WTC11 (cell line): ENCODE measurements around the gene AATK.

ENCODE experiments used
- ATF2 ChIP-seq: sonication (generic); formaldehyde crosslinking; IDR thresholded peaks from 2 replicates; pipeline ENCODE4 v1.8.1; 2022; ENCODE audit warnings: low read depth, missing genetic modification reagents, borderline replicate concordance
- CREB1 ChIP-seq: sonication (generic); formaldehyde crosslinking; IDR thresholded peaks from 2 replicates; pipeline ENCODE4 v1.8.0; 2023; ENCODE audit warnings: mild to moderate bottlenecking, missing genetic modification reagents
- CTCF ChIP-seq: fragments of 200-600 bp; IDR thresholded peaks from 2 replicates; pipeline ENCODE4 v1.8.0; 2022; ENCODE audit warnings: antibody characterized with exemption
- FOXP1 ChIP-seq: sonication (generic); formaldehyde crosslinking; IDR thresholded peaks from 2 replicates; pipeline ENCODE4 v1.8.0; 2022; ENCODE audit warnings: missing genetic modification reagents, mild to moderate bottlenecking, moderate library complexity, borderline replicate concordance
- NFYB ChIP-seq: sonication (generic); formaldehyde crosslinking; conservative IDR thresholded peaks from 2 replicates; pipeline ENCODE4 v1.8.0; 2022; ENCODE audit warnings: low read depth, missing genetic modification reagents
- ZBTB43 ChIP-seq: sonication (generic); formaldehyde crosslinking; IDR thresholded peaks from 2 replicates; pipeline ENCODE4 v1.8.1; 2023; ENCODE audit warnings: mild to moderate bottlenecking, missing genetic modification reagents

- no peak for TF ChIP-seq CTCF
- no peak for TF ChIP-seq ZBTB43 (CRISPR knock-in tag)
- TF ChIP-seq CREB1 (CRISPR knock-in tag), result no peak
- TF ChIP-seq ATF2 (CRISPR knock-in tag), result no peak
- no peak for TF ChIP-seq FOXP1 (CRISPR knock-in tag)
- no peak for TF ChIP-seq NFYB
These were observed 95.3 kb downstream of the AATK start for GRCh38 chr17:81070541-81071246.
